ENCODE measurements around the gene PDCD1LG2. TPM values are rescaled to one million over a fixed set of nuclear protein-coding genes. Genes with fewer than 3 reads are reported as not detected.
A peak's percentile ranks its signal among the peaks of the same experiment; 100 is the strongest.

PDCD1LG2 gene
- polyA plus RNA-seq, 3 donors, result 0.16 to 0.41 (median 0.17) TPM

DNA sequence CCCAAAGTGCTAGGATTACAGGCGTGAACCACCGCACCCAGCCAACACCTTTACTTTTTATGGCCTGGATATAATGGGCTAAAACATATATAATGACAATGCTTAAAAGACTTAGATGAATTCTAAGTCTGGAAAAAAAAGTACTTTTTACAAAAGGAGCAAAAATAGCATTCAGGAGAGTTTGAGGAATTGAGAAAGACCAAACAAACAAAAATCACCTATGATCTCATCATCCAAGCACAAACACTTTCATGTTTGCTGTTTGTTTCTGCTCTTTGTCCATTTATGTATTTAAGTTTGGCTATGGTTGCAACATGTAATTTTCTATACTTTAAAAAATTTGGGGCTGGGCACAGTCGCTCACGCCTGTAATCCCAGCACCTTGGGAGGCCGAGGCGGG is 63.8 kb downstream of the PDCD1LG2 start:
- no peaks in the 10 kb centered on the region for H3K79me2 ChIP-seq (ENCODE audit: insufficient read depth, low read length)
- no peak overlapping the region for H2AFZ ChIP-seq (ENCODE audit: insufficient read depth, low read depth, low read length, poor library complexity, severe bottlenecking)
- H4K20me1 ChIP-seq (ENCODE audit: insufficient read depth, low read length), result no peaks in the 10 kb centered on the region
- no peak overlapping the region for H3K4me3 ChIP-seq (replicated peaks in 1 of 3; ENCODE audit: low read depth in 2 of 3, low read length in 3 of 3)
- DNase-seq, result no peak
- Mint-ChIP-seq H3K36me3 (no peaks in the 10 kb centered on the region), H3K27me3 (ENCODE audit: low read depth in 3 of 3) (peaks cover 0 to 4% (median 3%) of the 10 kb centered on the region in 3 donors), H3K4me3 (no peak overlapping the region), H3K9me3 (peaks cover 0 to 5% (median 3%) of the 10 kb centered on the region in 7 donors), H3K27ac (no peak overlapping the region), H3K4me1 (peaks cover 19% of the 10 kb centered on the region)
- H3K4me1 ChIP-seq (ENCODE audit: control insufficient read depth in 1 of 2, insufficient read depth in 2 of 2, low read length in 2 of 2), result peaks cover 13 to 20% of the 10 kb centered on the region in 2 donors
- WGBS (ENCODE audit: insufficient coverage), result no CpG with 5 or more reads among the region's 6 CpGs
- no peak overlapping the region for H3K27ac ChIP-seq (ENCODE audit: low read depth in 1 of 2, low read length in 2 of 2)
- intact Hi-C loops (cut with micrococcal nuclease), result no loop called here
- no peaks in the 10 kb centered on the region for H3K9me3 ChIP-seq (replicated peaks in 1 of 2; ENCODE audit: control insufficient read depth in 1 of 2, insufficient read depth in 1 of 2, low read length in 2 of 2)
- TF ChIP-seq, protein P1, sequence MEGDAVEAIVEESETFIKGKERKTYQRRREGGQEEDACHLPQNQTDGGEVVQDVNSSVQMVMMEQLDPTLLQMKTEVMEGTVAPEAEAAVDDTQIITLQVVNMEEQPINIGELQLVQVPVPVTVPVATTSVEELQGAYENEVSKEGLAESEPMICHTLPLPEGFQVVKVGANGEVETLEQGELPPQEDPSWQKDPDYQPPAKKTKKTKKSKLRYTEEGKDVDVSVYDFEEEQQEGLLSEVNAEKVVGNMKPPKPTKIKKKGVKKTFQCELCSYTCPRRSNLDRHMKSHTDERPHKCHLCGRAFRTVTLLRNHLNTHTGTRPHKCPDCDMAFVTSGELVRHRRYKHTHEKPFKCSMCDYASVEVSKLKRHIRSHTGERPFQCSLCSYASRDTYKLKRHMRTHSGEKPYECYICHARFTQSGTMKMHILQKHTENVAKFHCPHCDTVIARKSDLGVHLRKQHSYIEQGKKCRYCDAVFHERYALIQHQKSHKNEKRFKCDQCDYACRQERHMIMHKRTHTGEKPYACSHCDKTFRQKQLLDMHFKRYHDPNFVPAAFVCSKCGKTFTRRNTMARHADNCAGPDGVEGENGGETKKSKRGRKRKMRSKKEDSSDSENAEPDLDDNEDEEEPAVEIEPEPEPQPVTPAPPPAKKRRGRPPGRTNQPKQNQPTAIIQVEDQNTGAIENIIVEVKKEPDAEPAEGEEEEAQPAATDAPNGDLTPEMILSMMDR (IDR thresholded peaks at IDR 0.05), result no peak
- no peaks in the 10 kb centered on the region for H3K27me3 ChIP-seq (ENCODE audit: control insufficient read depth in 2 of 2, insufficient read depth in 2 of 2, low read length in 2 of 2)
- no peaks in the 10 kb centered on the region for H3K36me3 ChIP-seq (replicated peaks in 1 of 2; ENCODE audit: control insufficient read depth in 1 of 2, insufficient read depth in 2 of 2, low read length in 2 of 2)
- H3K4me2 ChIP-seq (replicated peaks; ENCODE audit: extremely low read depth, low read length, poor library complexity, severe bottlenecking), result no peak overlapping the region
- no peak overlapping the region for H3K9ac ChIP-seq (ENCODE audit: insufficient read depth, low read length, poor library complexity, severe bottlenecking)

DNA sequence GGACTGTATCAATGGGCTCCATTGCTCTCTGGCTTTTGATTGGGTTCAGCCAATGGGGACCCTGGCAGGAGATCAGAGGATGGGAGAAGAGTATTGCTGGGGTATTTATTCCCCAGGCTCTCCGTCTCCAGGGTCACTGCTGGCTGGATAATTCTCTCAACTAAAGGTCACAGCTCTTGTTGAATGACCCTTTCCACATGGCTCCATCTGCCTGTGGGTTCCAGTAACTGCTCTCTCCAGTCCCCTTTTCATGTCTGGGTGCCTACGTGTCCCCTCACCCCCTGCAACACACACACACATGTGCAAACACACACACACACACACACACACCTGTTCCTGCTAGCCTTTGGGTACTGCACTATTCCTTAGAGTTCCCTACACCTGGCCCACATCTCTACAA is 64.7 kb downstream of the PDCD1LG2 start:
- Mint-ChIP-seq H3K27me3 (ENCODE audit: low read depth in 3 of 3) (peaks cover 0 to 5% (median 3%) of the 10 kb centered on the region in 3 donors), H3K4me1 (peaks cover 12% of the 10 kb centered on the region), H3K27ac (peak overlapping the region in 1 of 7 donors; percentile 41), H3K36me3 (no peaks in the 10 kb centered on the region), H3K9me3 (peaks cover 0 to 5% (median 3%) of the 10 kb centered on the region in 7 donors), H3K4me3 (no peak overlapping the region)
- peaks cover 4 to 11% of the 10 kb centered on the region in 2 donors for H3K4me1 ChIP-seq (ENCODE audit: control insufficient read depth in 1 of 2, insufficient read depth in 2 of 2, low read length in 2 of 2)
- H3K9me3 ChIP-seq (replicated peaks in 1 of 2; ENCODE audit: control insufficient read depth in 1 of 2, insufficient read depth in 1 of 2, low read length in 2 of 2), result no peaks in the 10 kb centered on the region
- no peaks in the 10 kb centered on the region for H3K36me3 ChIP-seq (replicated peaks in 1 of 2; ENCODE audit: control insufficient read depth in 1 of 2, insufficient read depth in 2 of 2, low read length in 2 of 2)
- TF ChIP-seq, protein P1 (IDR thresholded peaks at IDR 0.05), result no peak
- no peak overlapping the region for H3K4me3 ChIP-seq (replicated peaks in 1 of 3; ENCODE audit: low read depth in 2 of 3, low read length in 3 of 3)
- H2AFZ ChIP-seq (ENCODE audit: insufficient read depth, low read depth, low read length, poor library complexity, severe bottlenecking), result no peak overlapping the region
- H3K27ac ChIP-seq (ENCODE audit: low read depth in 1 of 2, low read length in 2 of 2), result no peak overlapping the region
- no peaks in the 10 kb centered on the region for H4K20me1 ChIP-seq (ENCODE audit: insufficient read depth, low read length)
- no peaks in the 10 kb centered on the region for H3K27me3 ChIP-seq (ENCODE audit: control insufficient read depth in 2 of 2, insufficient read depth in 2 of 2, low read length in 2 of 2)
- H3K4me2 ChIP-seq (replicated peaks; ENCODE audit: extremely low read depth, low read length, poor library complexity, severe bottlenecking), result no peak overlapping the region
- intact Hi-C loops (cut with micrococcal nuclease), result no loop called here
- no peak overlapping the region for H3K9ac ChIP-seq (ENCODE audit: insufficient read depth, low read length, poor library complexity, severe bottlenecking)
- 85% methylated on average over 2 of the region's 2 CpGs for WGBS (ENCODE audit: insufficient coverage)
- no peaks in the 10 kb centered on the region for H3K79me2 ChIP-seq (ENCODE audit: insufficient read depth, low read length)
- peak in 1 of 3 donors; percentile 30 for DNase-seq
